Retina (tissue), 1 donor: ENCODE measurements around the gene NDC80.

Source experiments
- DNase-seq: peaks from one replicate; pipeline ENCODE4 v3.0.0-alpha.2; 2016

Gene NDC80

DNA sequence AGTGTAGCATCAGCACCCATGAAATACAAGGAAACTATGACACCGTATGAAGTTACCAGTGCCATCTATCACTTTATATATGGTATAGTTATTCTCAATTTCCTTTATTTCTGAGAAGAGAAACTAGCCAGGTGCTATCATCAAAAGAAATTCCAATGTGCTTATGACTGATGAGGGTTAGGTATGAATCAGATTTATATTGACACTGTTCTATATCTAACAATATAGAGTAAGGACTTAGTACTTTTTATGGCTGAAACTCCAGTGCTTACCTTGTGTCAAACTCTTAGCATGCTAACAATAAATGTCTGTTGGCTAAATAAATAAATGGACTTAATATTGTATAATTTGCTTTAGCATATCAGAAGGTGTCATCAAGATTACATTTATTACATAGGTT is 7.0 kb upstream of the NDC80 start:
- no peak for DNase-seq

DNA sequence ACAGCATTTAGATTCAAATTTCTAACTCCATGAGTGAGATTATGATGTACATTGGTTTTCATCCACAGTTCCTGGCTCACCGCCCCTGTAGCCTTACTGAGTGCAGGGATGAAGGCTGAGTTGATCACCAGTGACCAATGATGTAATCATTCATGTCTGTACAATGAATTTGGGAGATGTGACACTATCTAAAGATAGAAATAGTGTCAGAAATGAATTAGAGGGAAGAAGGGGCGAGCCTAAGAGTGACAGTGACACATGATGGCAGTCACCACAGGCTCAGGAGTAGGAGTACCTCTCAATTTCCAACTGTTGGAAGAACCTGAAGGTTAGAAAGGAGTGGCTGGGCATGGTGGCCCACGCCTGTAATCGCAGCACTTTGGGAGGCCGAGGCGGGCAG is 3.2 kb upstream of the NDC80 start:
- DNase-seq, result no peak

DNA sequence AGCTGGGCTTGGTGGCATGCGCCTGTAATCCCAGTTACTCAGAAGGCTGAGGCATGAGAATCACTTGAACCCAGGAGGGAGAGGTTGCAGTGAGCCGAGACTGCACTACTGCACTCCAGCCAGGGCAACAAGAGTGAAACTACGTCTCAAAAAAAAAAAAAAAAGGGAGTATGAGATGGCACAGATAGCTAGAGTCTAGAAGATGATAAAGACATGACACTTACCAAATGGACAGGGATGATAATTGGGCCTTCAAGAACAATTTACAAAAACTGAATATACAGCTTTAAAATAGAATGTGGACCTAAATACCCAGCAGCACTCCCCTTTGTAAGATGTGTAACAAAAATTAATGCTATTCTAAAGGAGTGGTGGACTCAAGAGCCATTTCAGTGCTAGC is 2.8 kb upstream of the NDC80 start:
- DNase-seq, result no peak

DNA sequence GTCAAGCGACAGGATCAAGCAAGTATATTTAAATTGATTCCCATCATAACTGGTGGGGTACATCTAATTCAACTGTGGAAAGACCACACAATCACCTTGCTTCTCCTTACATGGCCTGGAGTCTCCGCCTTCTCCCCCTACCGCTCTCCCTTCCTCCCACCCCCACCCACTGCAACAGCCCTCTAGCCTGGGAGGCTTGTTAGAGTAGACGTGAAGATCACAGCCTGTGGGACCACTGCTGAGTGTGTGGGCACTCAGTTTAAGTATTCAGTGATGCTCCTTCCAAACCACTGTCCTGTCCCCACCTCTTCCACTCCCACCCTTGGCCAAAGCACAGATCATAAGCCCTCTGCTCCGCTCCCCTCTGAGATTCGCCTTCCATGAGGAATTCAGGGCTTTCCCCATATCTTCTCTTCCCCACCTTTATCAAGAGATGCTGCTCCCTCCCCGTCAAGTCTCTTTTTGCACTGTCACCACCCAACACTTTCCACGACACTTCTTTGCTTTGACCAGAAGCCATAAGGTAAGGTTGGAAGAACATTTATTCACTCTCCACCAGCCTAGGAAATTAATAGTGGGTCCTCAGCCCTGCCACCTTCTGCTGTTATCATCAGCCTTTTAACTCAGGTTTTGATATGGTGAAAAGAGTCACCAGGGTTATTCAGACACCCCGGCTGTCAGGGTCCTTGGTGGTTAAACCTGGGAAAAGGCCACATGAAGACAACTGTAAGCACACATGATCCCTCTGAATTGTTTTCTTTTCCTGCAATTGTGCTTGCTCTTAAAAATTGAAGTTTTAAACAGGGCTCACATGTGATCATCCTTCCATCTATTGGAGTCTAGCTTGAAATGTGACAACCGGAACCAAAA is 1.8 kb upstream of the NDC80 start:
- no peak for DNase-seq

DNA sequence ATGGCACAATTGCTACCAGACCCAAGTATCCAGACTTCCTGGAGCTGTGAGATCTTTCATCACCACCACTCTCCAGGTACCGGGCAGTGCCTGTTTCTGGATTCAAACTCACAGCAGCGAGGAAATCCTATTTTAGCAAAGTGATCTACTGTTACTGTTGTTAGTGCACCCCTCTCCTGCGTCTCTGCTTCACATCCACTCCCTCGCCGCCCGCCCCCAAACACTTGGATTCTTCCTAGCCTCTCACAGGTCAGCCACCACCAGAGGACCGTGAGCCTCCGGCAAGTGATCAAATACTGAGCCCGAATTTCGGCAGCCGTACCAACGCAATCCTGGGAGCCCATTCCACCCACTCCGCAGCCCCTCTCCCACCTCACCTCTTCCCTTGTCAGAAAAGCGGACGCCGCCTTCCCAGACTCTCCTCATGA is 571 bp upstream of the NDC80 start:
- no peak for DNase-seq

DNA sequence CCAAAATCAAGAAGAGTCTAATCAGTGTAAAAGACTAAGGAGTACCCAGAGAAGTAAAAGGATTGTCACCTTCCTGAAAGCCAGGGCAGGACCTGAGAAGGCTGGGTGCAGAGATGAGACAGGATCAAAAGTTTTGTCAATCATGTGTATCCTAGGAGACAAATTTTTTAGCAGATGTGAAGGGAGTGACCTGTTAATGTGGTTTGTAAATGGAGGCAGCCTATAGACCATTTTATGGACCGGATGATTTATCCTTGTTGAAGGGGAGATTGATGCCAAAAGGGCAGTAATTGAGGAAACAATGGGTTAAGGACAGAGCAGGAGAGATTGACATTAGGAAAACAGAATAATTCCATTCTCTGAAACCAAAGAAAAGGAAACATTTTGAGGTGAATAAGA is 813 bp downstream of the NDC80 start:
- DNase-seq, result no peak

DNA sequence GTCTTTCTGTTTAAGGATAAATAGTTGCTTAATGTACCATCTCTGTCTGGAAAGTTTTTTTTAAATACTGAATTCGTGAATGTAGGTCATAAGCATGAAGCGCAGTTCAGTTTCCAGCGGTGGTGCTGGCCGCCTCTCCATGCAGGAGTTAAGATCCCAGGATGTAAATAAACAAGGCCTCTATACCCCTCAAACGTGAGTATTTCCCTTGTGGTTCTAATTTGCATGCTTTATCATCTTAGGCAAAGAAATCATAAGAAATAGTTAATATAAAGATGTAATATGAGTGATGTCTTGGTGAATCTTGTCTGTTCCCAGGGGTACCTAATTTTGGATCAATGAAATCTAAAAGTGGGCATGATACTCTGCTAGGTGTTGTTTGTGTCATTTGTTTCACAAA is 1.5 kb downstream of the NDC80 start:
- DNase-seq, result no peak

DNA sequence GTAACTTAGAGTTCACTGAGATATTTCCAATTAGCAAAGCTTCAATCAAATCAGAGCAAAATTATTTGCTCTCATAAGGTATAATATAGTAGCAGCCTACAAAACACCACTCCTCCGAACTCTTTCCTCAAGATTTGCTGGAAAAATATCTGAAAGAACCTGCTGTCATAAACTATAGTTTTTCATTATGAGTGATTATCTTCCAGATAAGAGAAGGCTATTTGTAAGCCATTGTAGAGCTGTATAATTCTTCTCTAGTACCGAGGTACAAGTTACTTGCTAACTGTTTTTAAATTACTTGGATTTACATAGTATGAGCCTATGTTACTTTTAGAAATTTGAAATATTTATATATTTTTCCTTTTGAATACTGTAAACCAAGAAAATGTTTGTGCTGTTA is 2.1 kb downstream of the NDC80 start:
- DNase-seq, result no peak

DNA sequence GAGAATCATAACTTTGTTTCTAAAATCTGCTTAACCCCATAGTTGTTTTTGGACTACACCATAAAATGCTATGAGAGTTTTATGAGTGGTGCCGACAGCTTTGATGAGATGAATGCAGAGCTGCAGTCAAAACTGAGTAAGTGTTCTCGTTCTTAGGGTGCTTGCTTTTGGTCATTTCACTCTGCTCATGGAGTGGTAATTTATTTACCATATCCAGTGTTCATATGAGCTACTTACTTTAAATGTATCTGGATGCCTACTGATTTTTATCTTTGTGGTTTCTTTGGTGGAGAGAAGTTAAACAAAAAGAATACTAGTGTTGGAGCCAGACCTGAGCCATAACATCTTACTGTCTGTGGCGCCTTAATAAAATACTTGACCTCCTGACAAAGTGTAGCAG is 16.4 kb downstream of the NDC80 start:
- no peak for DNase-seq

DNA sequence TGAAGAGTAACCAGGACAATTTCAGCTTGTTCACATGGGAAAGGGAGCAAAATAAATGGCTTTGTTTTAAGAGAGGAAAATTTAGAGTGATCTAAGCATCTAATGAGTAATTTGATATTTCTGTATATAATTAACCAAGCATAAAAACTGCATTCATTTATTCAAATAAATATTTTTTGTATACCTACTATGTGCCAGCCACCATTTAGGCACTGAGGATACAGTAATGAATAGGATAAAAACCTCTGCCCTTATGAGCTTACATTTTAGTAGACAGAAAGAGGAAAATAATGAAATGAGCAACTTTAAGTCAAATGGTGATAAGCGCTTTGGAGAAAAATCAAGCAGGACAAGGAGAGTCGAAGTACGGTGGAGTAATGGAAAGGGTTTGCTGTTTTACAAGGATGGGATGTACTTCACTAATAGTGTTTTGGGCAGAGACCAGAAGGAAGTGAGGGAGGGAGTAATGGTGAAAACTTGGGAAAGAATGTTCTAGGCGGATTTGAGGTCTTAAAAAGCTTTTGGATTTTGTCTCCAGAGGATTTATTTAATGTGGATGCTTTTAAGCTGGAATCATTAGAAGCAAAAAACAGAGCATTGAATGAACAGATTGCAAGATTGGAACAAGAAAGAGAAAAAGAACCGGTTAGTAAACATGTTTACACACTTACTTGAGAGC is 17.4 kb downstream of the NDC80 start:
- DNase-seq, result no peak

DNA sequence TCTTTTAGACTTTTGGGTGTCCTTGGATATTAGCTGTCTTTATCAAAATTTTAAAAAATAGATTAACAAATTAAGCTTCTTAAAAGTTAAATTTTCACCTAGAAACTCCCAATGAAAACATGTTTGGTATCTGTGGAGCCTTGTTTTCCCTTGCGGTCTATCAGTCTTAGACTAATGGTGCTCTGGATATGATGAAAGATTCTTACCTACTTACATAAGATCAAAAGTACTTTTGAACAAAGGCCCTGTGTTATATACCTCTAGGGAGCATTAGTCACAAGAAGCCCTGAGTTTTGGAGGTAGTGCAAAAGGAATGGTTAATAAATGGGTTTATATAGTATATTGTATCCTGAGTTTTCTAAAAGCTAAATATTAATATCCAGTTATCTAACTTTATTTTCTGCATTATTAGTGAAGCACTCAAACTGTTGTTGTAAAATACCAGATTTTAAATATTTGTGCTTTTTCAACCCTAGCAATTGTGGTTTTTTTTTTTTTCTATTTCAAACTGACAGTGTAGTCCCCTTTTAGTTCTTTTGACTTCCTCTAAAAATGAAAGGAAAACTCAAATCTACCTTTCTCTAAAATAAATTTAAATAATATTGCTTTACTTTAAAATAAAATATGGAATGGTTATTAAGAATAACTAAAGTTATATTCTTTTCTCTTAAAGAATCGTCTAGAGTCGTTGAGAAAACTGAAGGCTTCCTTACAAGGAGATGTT is 18.1 kb downstream of the NDC80 start:
- DNase-seq, result no peak

DNA sequence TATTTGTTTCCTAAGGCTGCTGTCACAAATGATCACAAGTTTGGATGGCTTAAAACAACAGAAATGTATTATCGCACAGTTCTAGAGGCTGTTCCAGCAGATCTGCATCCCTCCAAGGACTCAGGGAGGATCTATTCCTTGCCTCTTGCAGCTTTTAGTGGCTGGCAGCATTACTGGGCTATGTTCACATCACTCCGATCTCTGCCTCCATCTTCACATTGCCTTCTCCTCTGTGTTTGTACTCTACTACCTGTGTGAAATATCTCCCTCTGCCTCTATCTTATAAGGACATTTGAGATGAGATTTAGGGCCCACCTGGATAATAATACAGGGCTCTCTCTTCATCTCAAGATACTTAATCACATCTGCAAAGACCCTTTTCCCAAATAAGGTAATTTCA is 18.9 kb downstream of the NDC80 start:
- DNase-seq, result no peak

DNA sequence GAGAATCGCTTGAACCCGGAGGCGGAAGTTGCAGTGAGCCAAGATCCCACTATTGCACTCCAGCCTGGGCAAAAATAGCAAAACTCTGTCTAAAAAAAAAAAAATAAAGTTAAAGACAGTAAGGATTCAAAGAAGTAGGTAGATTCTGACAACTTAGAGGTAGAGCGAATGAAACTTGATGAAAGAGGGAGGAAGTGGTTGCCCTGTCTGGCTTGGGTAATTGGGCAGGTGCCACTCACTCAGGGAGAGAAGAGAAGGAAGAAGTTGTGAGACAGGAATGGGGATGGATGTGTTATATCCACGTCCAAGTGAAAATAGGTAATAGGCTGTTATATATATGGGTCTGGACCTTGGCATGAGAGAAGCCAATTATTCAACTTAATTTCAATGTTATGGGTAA is 26.3 kb downstream of the NDC80 start:
- no peak for DNase-seq

DNA sequence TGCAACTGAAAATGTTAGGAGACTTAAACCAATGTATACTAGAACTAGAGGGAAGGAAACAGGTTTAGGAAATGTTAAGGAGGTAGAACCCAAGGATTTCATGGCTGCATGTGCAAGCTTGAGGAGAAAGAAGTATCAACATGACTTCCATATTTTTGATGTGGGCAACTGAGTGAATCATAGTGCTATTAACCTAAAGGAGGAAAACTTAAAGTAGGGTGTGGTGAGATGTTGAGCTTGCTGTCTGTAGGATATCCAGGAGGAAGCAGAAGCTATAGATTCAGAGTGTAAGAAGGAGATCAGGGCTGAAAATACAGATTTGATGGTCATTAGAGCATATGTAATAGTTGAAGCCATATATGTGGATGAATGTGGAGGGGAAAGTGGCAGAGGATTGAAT is 31.5 kb downstream of the NDC80 start:
- no peak for DNase-seq

DNA sequence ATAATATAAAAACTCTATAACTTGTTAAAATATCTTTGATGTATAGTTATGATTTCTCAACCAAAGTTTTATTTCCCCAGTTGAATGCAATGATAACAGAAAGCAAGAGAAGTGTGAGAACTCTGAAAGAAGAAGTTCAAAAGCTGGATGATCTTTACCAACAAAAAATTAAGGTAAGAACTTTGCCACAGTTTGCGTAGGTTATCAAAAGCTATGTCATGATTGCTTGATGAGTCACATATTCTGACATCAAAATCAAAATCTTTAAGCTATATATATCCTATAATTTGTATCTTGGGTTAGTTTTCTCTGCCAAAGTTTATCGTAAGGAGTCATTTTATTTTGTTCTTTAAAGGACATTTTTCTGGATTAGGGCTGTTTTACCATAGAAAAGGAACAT is 35.0 kb downstream of the NDC80 start:
- DNase-seq, result no peak

DNA sequence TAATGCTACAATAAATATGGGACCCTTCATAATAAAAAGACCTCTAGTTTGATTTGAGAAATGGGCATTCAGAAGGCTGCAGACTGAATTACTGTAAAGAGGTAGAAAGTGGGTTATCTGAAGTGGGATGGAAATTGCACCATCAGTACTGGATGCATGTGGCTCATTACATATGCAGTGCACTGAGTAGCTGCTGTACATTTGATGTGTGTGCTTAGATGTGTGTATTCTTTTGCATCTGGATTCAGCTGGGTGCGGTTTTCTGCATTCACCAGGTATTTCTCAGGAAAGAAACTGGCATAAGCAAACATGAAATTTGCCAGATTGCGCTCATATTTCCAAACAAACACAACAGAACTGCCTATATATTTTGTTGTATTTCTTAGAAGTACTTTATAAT is 38.2 kb downstream of the NDC80 start:
- no peak for DNase-seq

DNA sequence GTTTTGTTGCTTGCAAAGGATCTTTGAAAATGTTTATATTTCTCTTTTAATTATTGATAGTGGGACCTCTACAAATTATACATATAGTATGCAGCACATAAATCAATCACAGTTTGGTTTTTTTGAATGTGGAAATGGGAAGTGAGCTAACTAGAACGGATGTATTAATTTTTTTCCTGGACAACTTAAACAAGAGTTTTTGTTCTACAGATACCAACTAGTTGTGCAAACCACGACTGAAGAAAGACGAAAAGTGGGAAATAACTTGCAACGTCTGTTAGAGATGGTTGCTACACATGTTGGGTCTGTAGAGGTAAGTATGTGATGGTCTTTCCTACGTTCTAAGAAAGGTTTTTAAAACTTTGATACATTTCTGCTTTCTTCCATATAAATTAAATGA is 39.2 kb downstream of the NDC80 start:
- DNase-seq, result no peak

DNA sequence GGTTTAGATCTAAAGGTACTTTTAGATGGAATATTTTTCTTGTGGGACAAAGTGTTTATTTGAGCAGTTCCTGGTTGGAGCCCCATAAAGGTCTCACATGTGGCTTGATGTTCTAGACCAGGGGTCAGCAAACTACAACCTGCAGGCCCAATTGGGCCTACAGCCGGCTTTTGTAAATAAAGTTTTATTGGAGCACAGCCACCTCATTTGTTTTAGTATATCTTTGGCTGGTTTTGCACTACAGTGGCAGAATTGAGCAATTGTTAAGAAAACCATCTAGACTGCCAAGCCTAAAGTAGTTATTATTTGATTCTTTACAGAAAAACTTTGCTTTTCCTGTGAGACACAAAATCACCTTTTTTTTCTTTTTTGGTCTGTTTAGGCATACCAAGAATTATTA is 41.6 kb downstream of the NDC80 start:
- DNase-seq, result no peak

DNA sequence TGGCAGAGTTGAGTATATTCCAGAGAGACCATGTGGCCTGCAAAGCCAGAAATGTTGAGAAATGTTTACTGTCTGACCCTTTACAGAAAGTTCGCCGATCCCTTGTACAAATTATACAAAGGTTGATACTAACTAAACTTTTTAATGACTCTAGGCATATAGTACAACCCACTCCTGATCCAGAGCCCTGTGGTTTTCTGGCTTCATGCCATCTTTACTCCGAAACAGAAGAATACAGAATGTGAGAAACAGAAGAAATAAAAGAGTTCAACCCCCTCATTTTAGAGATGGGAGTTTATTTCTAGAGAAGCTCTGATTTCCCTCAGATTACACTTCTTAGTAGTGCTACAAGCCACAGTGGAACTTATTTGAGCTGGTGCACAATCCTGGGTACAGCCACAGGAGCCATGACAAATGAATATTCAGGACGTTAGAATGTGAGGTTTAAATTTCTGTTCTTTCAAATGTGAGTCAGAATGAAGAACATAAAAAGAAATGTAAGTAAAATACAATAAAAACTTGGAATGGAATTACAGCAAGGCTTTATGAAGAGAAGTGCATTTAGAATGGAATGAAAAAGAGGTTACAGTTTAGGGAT is 46.1 kb downstream of the NDC80 start:
- no peak for DNase-seq

DNA sequence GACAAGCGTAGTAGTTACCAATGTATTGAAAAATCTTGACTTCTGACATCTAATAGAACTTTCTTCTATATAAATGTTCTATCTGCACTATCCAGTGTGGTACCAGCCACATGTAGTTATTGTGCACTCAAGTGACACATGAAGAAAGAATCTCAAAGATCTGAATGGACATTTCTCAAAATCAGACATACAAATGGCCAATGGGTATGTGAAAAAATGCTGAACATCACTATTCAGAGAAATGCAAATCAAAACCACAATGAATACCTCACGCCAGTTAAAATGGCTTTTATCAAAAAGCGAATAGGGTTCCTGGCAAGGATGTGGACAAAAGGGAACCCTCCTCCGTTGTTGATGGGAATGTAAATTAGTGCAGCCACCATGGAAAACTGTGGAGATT is 46.7 kb downstream of the NDC80 start:
- DNase-seq, result no peak

DNA sequence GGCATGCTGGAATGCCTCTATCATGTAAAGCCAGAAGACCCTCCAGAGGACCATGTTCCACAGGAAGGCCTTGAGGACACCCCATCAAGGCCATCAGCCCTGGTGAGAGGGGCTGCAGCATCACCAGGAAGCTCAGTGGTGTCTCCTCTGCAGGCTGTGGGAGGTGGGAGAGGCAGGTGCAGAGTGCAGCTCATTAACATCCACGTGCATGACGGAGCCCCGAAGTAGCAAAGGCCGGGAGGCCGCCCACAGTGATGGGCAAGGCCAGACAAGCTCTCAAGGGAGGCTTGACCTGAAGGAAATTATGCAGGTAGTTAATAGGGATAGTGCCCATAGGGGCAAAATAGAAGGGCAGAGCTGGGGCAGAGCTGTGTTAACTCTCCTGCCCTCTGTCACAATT is 53.9 kb downstream of the NDC80 start:
- no peak for DNase-seq

DNA sequence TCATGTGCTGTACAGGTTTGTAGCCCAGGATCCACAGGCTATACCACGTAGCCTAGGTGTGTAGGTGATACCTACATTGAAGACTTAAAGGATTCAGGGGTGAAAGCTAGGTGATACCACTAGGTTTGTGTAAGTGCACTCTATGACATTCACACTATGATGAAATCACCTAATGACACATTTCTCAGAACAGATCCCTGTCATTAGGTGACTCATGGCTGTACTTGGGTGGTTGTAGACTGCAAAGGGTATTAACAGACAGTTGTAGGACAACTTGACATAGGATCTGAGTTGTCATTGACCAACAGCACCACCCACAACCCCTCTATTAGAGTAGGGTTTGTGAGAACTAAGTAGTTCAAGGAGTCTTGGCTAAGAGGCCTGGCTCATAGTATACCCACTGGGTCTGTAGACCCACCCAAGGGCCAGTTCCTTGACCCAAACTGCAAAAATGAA is 56.5 kb downstream of the NDC80 start:
- DNase-seq, result no peak

DNA sequence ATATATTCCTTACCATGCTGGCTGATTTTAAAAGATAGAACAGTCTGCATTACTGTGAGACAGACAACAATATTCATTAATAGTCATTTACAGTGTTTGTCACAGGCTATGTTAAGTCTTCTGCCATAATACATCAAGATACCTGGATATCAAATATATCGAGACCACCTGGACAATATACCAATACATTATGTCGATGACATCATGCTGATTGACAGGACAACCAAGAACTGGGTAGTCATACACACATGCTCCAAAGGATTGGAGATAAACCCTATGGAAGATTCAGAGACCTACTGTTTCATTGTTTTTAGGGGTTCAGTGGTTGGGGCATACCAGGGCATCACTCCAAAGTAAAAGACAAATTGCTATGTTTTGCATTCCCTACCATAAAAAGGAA is 57.6 kb downstream of the NDC80 start:
- no peak for DNase-seq

DNA sequence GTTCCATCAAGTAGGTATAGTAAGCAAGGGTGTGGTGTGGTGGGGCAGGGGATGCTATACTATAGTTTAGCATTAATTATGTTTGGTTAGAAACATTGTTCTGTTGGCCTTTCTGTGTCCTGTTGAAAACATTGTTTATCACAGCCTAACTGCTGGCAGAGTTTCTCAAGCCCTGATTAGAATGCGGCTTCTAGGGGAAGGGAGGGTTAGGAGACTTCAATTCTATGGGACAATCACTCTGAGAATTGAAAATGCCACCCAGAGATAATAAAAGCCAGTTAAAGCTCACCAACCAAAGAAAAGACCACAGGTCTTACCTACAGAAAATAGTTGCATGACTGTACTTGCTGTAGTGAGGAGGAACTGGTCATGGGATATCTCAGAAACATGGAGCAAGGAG is 64.2 kb downstream of the NDC80 start:
- no peak for DNase-seq
